Mesothelial cell of epicardium (in vitro differentiated cells): ENCODE results near the gene ATCAY. TPM values are rescaled to one million over a fixed set of nuclear protein-coding genes. Genes with fewer than 3 reads are reported as not detected.

Experiments used
- DNase-seq, 2 experiments: peaks; one replicate each; pipeline ENCODE4 v3.0.0; 2021; ENCODE audit warnings: low spot score in 2 of 2; ENCODE audit not compliant: unreplicated experiment in 2 of 2
- H3K27ac Mint-ChIP-seq: 2 replicates; pipeline ENCODE4 v1.8.0; 2021; ENCODE audit warnings: mixed read lengths
- H3K27me3 Mint-ChIP-seq: 2 replicates; pipeline ENCODE4 v1.8.0; 2021; ENCODE audit warnings: low read depth, mixed read lengths
- H3K36me3 Mint-ChIP-seq: 2 replicates; pipeline ENCODE4 v1.8.0; 2021; ENCODE audit warnings: mixed read lengths
- H3K4me1 Mint-ChIP-seq: 2 replicates; pipeline ENCODE4 v1.8.0; 2021; ENCODE audit warnings: mixed read lengths
- H3K4me3 Mint-ChIP-seq: 2 replicates; pipeline ENCODE4 v1.8.0; 2021; ENCODE audit warnings: mild to moderate bottlenecking, moderate library complexity, mixed read lengths
- H3K9me3 Mint-ChIP-seq: 2 replicates; pipeline ENCODE4 v1.8.0; 2021; ENCODE audit warnings: mixed read lengths
- CTCF ChIP-seq: fragments of 200-600 bp; sonication (generic); IDR thresholded peaks from one replicate; pipeline ENCODE4 v1.5.0; 2021; ENCODE audit warnings: antibody characterized with exemption; ENCODE audit not compliant: unreplicated experiment
- total RNA-seq: library from RNA; stranded (reverse); gene quantifications from 3 replicates; pipeline ENCODE4 v1.2.1, GENCODE V29; 2021

ATCAY gene
- total RNA-seq, 1 donor from 2014 or later: not detected

- H3K36me3 Mint-ChIP-seq: no peaks in the 10 kb centered on the region
- peaks cover 7% of the 10 kb centered on the region for H3K9me3 Mint-ChIP-seq
- no peak for TF ChIP-seq CTCF
- peaks cover 4% of the 10 kb centered on the region for H3K27me3 Mint-ChIP-seq
- DNase-seq: no peak
- H3K4me3 Mint-ChIP-seq: no peak overlapping the region
- no peak overlapping the region for H3K27ac Mint-ChIP-seq
- H3K4me1 Mint-ChIP-seq: no peaks in the 10 kb centered on the region
Observed at GRCh38 chr19:3849787-3850186, 30.7 kb upstream of the ATCAY start.

GRCh38 chr19:3850320-3850972 is 30.0 kb upstream of the ATCAY start:
- H3K27me3 Mint-ChIP-seq: peaks cover 4% of the 10 kb centered on the region
- no peaks in the 10 kb centered on the region for H3K4me1 Mint-ChIP-seq
- no peak for TF ChIP-seq CTCF
- H3K36me3 Mint-ChIP-seq: no peaks in the 10 kb centered on the region
- no peak for DNase-seq
- no peak overlapping the region for H3K4me3 Mint-ChIP-seq
- H3K9me3 Mint-ChIP-seq: peaks cover 7% of the 10 kb centered on the region
- no peak overlapping the region for H3K27ac Mint-ChIP-seq

GRCh38 chr19:3851254-3852176 is 29.0 kb upstream of the ATCAY start:
- no peaks in the 10 kb centered on the region for H3K4me1 Mint-ChIP-seq
- H3K9me3 Mint-ChIP-seq: peaks cover 7% of the 10 kb centered on the region
- H3K27ac Mint-ChIP-seq: no peak overlapping the region
- no peaks in the 10 kb centered on the region for H3K36me3 Mint-ChIP-seq
- H3K4me3 Mint-ChIP-seq: no peak overlapping the region
- DNase-seq: no peak
- no peak for TF ChIP-seq CTCF
- peaks cover 4% of the 10 kb centered on the region for H3K27me3 Mint-ChIP-seq

DNA sequence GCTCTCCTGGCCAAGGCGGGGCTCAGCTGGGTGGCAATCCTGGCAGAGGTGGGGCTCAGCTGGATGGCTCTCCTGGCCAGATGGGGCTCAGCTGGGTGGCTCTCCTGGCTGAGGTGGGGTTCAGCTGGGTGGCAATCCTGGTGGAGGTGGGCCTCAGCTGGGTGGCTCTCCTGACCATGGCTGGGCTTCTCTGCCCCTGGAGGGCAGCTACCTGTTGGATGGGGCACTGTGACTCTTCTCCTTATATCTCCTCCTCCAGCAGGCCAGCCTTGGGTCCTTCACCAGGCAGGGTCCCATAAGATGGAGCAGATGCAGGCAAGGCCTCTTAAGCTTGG is 28.3 kb upstream of the ATCAY start:
- no peaks in the 10 kb centered on the region for H3K4me1 Mint-ChIP-seq
- H3K27ac Mint-ChIP-seq: no peak overlapping the region
- H3K36me3 Mint-ChIP-seq: no peaks in the 10 kb centered on the region
- peaks cover 7% of the 10 kb centered on the region for H3K9me3 Mint-ChIP-seq
- no peak for DNase-seq
- H3K27me3 Mint-ChIP-seq: peaks cover 1% of the 10 kb centered on the region
- no peak overlapping the region for H3K4me3 Mint-ChIP-seq
- no peak for TF ChIP-seq CTCF

DNA sequence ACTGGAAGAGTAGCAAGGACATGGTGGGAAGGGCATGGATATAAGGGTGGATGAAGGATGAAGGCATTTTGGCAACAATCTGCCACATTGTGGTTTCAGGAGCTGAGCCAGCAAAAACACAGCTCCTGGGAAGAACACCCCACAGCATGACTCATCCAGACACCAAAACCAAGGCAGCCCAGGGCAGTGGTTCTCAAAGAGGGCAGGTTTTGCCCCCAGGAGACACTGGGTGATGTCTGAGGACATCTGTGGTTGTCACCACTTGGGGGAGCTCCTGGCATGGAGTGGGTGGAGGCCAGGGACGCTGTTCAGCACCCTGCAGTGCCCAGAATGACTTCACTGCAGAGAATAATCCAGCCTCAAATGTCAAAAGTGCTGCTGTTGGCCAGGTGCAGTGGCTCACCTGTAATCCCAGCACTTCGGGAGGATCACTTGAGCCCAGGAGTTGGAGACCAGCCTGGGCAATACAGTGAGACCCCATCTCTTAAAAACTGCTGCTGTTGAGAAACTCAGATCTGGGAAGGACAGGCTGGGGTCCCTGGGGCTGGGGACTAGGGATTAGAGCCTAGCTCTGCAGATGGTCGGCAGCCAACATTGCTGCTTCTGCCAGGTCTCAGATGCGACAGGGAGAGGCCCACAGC is 27.8 kb upstream of the ATCAY start:
- no peaks in the 10 kb centered on the region for H3K36me3 Mint-ChIP-seq
- TF ChIP-seq CTCF: no peak

More for the DNA sequence above, 27.8 kb upstream of the ATCAY start:
- Mint-ChIP-seq H3K4me3 (no peak overlapping the region), H3K27me3 (no peaks in the 10 kb centered on the region), H3K27ac (no peak overlapping the region), H3K9me3 (peaks cover 7% of the 10 kb centered on the region), H3K4me1 (no peaks in the 10 kb centered on the region)
- DNase-seq: no peak
